OCI-LY3 (cell line): ENCODE measurements around the gene ARID5A.

Experiments used
- CTCF ChIP-seq: fragments of 200-600, 300-600 bp; sonication (generic); IDR thresholded peaks from 2 replicates; pipeline ENCODE4 v1.5.1; 2014; ENCODE audit warnings: antibody characterized with exemption, low read length, low read depth
- EZH2phosphoT487 ChIP-seq: fragments of 200-600 bp; shearing (Covaris generic); IDR thresholded peaks from 2 replicates; pipeline ENCODE4 v1.6.1; 2018; ENCODE audit warnings: antibody characterized with exemption, mixed run types, low read depth

GRCh38 chr2:96495982-96496629 lies 40.4 kb upstream of the ARID5A start:
- no peak for TF ChIP-seq CTCF
- no peak for TF ChIP-seq EZH2phosphoT487
